Raji (cell line): ENCODE results near the gene KCNG2.

Source experiments
- POLR2A ChIP-seq: IDR thresholded peaks from 2 replicates; pipeline ENCODE4 v1.6.1; 2011; ENCODE audit warnings: low read depth, low read length, control low read depth; ENCODE audit not compliant: insufficient read depth

KCNG2 gene

DNA sequence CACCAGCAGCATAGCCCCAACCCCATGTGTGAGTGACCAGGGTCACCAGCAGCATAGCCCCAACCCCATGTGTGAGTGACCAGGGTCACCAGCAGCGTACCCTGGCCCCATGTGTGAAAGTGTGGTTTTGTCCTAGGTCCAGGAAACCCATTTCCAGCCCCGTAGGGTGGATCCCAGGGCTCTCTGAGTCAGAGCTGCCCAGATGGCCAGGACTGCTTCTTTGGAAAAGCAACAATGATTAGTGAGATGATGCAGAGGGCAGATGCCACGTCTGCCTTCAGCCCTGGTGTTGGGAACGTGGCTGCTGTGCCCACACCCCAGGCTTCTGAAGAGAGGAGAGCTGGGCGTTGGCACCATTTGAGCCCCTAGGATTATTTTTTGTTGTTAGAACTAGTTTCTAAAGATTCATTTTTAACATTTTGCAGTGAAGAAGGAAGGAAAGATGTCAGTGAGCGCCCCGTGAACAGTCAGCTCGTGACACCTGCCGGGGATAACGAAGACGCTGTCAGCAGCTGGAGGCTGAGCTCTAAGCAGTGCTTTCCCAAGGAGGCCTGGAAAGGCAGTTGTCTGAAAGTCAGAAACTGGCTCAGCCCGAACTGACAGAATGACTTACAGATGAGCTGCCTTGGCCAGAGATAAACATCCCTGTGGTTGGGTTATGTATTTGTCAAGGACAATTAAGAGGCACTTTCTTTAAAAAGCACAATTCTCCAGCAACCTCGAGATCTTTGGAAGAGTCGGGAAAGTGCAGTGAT, 32.1 kb upstream of the KCNG2 start:
- TF ChIP-seq POLR2A: no peak

DNA sequence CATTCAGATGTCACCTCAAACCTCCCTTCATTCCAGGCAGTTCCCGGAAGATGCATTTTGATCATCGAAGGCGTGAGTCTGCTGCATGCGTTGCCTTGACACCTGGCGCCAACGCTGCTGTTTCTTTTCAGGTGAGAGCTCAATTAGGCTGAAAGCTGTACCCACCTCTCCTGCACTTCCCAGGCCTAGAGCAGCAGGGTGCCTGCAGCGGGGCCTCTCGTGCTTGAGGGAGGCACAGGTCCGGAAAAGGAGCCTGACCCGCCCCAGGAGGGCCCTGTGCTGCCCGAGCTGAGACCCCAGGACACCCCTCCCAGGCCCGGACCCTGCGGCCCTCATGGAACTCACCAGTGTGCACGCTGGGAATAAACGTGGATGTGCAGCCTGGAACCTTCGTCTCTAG, 31.4 kb upstream of the KCNG2 start:
- no peak for TF ChIP-seq POLR2A

DNA sequence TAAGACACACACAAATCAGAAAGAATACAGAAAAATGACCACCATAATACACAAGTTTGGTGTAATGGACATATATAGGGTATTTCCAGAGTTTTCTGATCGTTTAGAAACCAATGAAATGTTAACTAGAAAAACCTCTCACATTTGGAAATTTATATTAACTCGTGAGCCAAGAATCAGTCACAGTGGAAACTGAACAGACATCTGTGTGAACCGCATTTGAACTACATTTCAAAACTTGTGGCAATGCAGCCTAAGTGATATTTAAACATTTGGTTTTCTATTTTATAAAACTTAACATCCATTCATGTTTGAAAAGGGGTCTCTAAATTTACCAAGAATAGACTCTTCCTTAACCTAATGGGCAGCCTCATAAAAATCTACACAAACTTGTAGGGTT, 29.0 kb upstream of the KCNG2 start:
- TF ChIP-seq POLR2A: no peak

DNA sequence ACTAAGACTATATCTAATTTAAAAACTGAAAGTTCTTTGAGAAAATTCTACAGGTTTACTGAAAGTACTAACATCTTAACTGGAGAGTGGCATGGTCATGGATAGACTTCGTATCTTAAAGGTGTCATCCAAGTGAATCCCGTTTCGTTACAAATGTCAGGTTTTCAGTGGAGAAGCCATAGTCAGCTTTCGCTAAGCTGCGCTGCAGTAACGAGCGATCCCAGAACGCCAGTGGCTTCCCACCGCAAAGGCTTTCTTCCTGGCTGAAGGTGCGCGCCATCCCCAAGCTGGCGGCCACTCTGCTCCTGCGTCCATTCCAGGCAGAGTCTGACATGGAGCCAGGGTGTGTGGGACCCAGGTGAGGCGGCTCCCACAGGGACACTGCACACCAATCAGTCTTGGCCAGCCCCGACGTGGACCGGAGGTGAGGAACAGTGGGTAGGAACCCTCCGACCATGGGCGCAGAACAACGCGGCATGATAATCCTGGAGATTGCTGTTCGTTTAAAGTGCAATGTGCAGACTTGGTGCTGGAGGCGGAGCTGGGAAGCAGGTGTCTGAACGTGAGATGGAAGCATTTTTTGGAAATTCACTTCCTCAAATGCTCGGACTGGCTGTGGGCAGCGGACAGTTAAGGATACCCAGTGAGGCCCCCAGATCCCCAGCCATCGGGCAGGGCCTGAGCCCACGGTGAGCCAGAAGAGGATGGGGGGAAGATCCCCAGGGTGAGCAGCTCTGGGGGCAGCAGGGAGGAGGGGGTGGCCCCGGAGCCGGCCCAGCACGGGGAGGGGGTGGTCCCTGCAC, 27.8 kb upstream of the KCNG2 start:
- TF ChIP-seq POLR2A: no peak

DNA sequence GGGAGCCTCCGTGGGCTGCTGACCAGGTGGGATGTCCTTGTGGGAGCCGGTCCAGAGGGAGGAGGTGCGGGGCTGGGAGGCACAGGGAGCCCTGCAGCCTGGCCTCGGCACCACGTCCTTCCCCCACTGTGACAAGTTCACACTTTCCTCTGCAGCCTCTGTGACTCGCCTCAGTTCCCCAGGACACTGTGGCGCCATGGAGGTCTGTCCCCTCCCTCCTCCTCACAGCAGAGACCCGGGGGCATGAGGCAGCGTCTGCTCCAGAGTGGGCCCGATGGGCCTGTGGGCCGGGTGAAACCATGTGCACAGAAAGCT, 27.3 kb upstream of the KCNG2 start:
- no peak for TF ChIP-seq POLR2A

DNA sequence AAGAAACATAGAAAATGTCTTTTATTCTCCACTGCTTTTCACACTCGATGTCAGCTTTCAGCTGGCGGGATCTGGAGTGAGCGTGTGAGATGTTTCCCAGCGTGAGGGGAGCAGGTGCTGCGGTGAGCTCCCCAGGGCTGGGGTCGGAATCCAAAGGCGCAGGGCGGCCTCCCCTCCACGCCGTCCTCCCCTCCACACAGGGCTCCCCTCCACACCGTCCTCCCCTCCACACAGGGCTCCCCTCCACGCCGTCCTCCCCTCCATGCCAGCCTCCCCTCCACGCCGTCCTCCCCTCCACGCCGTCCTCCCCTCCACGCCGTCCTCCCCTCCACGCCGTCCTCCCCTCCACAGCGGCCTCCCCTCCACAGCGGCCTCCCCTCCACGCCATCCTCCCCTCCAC, 26.9 kb upstream of the KCNG2 start:
- TF ChIP-seq POLR2A: no peak

DNA sequence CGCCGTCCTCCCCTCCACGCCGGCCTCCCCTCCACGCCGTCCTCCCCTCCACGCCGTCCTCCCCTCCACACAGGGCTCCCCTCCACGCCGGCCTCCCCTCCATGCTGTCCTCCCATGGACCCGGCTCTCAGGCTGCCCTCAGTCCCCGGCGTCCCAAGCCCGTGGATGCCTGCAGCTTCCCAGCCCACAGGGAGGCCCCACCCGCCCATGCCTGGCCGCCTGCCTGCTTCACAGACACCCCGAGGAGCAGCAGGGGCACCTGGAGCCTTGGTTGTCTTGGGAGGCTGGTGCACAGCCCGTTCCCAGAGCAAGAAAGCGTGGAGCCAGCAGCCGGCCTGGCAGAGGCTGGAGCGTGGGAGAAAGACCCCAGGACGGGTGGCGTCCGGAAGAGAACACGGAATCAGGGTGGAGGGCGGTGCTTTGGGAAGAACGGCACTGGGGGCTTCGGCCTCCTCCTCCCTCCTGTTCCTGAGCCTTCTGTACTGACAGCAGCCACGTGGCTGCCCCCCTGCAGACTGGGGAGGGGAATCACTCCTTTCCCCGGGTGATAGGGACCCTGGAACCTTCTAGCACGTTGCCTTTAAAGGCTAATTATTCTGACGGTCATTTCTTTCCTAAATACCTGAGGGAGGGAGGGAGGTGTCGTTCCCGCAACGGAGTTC, 26.2 kb upstream of the KCNG2 start:
- TF ChIP-seq POLR2A: no peak

DNA sequence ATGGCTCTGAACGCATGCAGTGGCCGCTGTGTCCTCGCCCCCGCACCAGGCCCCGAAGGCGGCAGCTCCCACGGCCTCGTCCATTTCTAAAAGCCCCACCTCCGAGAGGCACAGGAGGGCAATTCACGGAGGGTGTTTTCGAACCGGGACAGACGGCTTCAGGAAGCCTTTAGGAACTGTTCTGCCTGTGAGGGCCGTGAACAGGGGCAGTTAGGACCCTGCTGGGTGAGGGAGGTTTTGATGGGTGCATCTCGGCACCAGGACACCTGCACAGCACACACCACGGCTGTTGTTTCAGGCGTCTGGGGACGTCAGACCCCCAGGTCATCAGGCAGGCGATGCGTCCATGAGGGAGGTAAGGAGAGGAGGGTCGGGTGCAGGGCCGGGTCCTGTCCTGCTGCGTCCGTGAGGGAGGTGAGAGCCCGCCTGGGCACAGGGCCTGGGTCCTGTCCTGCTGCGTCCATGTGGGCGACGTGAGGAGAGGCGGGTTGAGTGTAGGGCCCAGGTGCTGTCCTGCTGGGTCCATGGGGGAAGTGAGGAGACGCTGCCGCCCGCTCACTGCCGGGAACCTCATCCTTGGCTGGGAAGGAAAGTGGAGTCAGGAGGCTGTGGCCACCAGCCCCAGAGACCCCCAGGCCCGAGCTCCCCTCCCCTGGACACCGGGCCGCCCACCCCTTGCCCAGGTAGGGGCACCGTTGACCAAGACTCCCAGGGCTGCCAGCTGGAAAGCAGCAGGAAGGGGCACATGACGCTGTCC, 25.5 kb upstream of the KCNG2 start:
- no peak for TF ChIP-seq POLR2A

DNA sequence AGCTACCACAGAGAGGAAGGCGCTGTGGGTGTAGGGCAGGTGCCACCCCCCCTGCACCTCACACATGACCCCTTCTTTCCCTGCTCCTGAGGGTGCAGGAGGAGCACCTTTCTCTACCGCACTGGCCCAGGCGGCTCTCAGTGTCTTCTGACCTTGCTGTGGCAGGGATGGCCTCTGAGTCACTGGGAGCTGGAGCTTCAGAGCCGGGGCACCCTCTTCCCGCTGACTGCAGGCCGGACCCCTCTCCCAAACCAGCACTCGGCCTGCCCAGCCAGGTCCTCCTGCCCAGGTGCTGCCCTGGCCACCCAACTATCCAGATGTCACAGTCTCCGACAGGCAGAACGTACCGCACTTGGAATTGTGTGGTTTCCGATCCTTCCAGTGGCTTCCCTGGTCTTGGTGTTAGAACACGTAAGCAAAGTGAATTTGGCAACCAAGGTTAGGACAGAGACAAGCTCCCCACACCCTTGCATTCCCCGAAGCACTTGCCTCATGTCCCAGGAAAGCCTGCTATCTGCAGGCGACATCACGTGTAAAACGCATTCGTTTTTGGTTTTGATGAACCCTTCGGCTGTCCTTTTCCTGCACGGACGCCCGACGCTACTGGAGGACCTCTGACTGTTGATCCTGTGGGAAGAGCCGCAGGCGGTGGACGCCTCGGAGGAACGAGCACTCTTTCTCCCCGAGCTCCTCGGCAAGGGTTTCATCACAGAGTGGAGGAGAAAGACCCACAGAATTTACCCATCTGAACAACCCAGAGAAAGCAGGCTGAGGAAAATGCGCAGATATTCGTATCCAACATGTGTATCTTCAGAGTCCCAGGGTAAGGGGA, 24.7 kb upstream of the KCNG2 start:
- TF ChIP-seq POLR2A: no peak

DNA sequence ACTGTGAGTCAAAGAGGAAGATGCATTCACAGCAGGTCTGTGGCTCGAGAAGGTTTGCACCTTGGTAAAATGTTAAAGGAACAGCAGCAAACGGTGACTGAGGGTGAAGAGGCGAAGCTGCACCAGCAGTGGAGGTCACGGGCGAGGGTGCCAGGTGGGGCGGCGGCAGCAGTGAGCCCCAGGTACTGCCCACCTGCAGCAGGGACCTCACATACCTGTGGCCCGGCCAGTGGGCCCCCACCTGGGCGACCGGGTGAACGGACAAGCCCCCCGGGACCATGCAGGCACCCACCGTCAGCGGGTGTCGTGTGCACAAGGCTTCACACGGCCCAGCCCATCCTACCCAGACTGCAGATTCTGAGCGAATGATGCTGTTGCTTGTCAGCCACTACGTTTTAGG, 23.6 kb upstream of the KCNG2 start:
- TF ChIP-seq POLR2A: no peak

DNA sequence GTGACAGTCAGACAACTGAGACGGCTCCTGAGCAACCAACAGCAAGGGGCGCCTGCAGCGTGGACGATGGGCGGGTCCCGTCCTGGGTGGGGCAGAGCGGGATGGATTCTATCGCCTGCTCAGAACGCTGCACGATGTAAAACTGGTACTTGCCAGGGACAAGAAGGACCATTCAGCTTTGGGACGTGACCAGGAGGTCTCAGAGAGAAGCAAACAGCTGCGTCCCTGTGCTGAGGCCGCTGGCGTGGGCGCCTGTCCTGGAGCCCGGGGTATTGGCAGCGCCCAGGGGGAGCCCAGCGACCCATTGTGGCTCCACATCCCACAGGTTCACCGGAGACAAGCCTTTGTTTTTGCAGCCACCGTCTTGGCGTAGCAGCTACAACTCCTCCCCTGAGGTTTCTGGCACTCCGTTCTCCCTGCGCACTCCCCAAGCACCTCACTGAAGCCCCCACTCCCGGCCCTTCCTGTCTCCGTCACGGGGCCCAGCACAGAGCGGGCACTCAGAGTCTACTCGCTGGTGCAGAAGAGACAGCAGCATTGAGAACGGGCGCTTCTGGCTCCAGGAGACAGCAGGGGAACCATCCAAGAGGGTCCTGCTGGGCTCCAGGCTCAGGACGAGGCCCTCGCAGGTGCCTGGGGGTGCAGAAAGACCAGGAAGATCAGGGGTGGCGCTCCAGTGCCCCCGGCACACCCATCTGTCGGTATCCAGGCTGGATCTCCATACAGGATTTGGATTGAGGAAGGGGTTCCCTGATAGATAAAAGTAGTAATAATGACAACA, 22.1 kb upstream of the KCNG2 start:
- no peak for TF ChIP-seq POLR2A

DNA sequence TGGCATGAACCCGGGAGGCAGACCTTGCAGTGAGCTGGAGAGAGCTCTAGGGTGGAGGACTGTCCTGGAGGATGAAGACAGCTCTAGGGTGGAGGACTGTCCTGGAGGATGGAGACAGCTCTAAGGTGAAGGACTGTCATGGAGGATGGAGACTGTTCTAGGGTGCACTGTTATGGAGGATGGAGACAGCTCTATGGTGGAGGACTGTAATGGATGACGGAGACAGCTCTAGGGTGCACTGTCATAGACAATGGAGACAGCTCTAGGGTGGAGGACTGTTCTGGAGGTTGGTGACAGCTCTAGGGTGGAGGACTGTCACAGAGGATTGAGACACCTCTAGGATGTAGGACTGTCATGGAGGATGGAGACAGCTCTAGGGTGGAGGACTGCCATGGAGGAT, 21.1 kb upstream of the KCNG2 start:
- TF ChIP-seq POLR2A: no peak

DNA sequence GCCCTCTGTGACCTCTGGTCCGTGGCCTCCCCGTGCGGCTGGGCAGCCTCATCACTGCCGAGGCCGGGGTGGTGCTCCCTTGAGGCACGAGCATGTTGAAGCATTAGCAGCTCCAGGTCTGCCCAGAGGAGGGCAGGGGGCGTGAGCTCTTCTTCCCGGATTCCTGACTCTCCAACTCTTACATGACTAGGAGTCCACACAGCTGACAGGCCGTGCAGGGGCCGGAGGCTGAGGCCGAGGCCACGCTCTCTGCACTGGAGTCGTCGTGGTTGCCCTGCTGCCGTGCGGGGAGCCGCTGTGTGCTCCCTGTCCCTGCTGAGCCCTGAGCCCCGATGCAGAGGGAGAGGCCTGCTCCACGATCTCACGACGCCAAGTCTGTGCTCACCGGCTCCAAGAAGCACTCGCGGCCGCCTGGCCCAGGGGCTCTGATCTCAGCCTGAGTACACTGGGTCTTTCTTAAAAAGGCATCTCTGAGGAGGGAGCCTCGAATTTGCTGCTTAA, 19.4 kb upstream of the KCNG2 start:
- no peak for TF ChIP-seq POLR2A

DNA sequence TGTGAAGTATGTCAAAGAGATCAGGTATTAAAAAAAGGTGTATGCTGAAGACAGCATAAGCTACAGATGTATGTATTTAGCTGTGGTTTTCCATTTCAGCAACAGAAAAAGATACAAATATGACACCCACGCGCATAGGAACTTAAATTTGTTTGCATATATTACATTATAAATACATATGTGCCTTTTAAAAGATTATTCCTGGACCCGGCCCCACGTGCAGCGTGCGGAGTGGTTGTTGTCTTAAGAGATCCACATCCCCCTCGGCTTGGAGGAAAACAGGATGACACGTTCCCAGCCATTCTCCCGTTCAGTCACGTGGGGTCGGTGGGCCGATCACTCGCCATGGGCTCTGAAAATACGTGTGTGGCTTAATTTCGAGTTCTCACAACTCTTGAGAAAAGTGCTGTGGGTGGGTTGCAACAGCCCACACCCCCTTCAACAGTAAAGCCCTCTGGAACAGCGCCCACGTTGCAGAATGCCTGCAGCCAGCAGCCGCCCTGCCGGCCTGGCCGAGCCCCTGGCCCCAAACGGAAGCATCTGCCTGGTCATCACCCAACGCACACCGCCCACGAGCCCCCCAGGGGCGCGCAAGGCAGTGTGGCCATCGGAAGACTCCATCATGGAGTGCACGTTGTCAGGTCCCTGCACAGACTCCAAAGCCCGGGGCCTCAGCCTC, 18.6 kb upstream of the KCNG2 start:
- TF ChIP-seq POLR2A: no peak
